OCI-LY1 (cell line): ENCODE data around the gene PDE11A.

ENCODE experiments used
- CTCF ChIP-seq: fragments of 200-600 bp; sonication (generic), shearing (Covaris generic); IDR thresholded peaks from 2 replicates; pipeline ENCODE4 v1.5.1; 2017; ENCODE audit warnings: mild to moderate bottlenecking, antibody characterized with exemption, low read length, moderate library complexity, mixed read lengths
- EZH2 ChIP-seq: fragments of 200-600 bp; sonication (generic), shearing (Covaris generic); IDR thresholded peaks from 2 replicates; pipeline ENCODE4 v1.8.0; 2017; ENCODE audit warnings: borderline replicate concordance, mixed run types, mild to moderate bottlenecking, antibody characterized with exemption, low read length, moderate library complexity, mixed read lengths

DNA sequence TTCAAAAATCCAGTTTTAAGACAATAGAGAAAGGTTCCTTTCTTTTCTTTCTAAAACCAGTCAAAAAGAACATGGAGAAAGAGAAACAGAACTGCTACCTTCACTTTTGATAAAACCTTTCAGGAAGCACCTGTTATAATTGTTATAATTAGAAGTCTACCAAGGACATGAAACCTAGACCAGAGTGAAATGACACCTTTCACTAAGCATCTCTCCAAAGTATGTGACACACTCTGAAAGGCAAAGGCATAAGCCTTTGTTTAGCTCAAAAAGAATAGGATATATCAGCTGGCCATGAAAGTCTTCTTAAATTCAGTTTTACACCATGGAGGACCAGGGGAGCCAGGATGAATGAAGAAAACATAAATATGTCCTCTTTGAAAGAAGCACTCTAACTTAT, 20.9 kb upstream of the PDE11A start:
- TF ChIP-seq CTCF (no peak), EZH2 (no peak)
